Left hindlimb (tissue), 1 donor: Measurements from ENCODE around the gene SLC37A1.

Source experiments
- DNase-seq: peaks from one replicate; pipeline ENCODE4 v3.0.0-alpha.2; 2018

The SLC37A1 gene

GRCh38 chr21:42531771-42532170 is 18.1 kb downstream of the SLC37A1 start:
- DNase-seq = no peak

GRCh38 chr21:42532466-42533181 is 19.0 kb downstream of the SLC37A1 start:
- DNase-seq = no peak

GRCh38 chr21:42533306-42533962 is 19.8 kb downstream of the SLC37A1 start:
- DNase-seq = no peak

- no peak for DNase-seq
Measured at GRCh38 chr21:42533963-42534355, 20.3 kb downstream of the SLC37A1 start.

- peak; percentile 75 for DNase-seq
Measured at GRCh38 chr21:42534421-42535378, 21.0 kb downstream of the SLC37A1 start.

GRCh38 chr21:42535602-42536171 is 22.0 kb downstream of the SLC37A1 start:
- DNase-seq = no peak

- DNase-seq = no peak
Measured at GRCh38 chr21:42536601-42537000, 22.9 kb downstream of the SLC37A1 start.

- no peak for DNase-seq
Measured at GRCh38 chr21:42537106-42537742, 23.6 kb downstream of the SLC37A1 start.

GRCh38 chr21:42538479-42539275 is 25.0 kb downstream of the SLC37A1 start:
- no peak for DNase-seq

GRCh38 chr21:42539342-42539741 is 25.7 kb downstream of the SLC37A1 start:
- no peak for DNase-seq

GRCh38 chr21:42539931-42540343 is 26.3 kb downstream of the SLC37A1 start:
- DNase-seq = no peak

- DNase-seq = no peak
Measured at GRCh38 chr21:42540396-42540795, 26.7 kb downstream of the SLC37A1 start.

- no peak for DNase-seq
Measured at GRCh38 chr21:42541174-42541573, 27.5 kb downstream of the SLC37A1 start.

- no peak for DNase-seq
Measured at GRCh38 chr21:42541618-42542017, 28.0 kb downstream of the SLC37A1 start.

GRCh38 chr21:42542196-42542595 is 28.5 kb downstream of the SLC37A1 start:
- DNase-seq = peak; percentile 12

- peak; percentile 4 for DNase-seq
Measured at GRCh38 chr21:42542596-42542995, 28.9 kb downstream of the SLC37A1 start.

GRCh38 chr21:42543106-42543847 is 29.6 kb downstream of the SLC37A1 start:
- peak; percentile 19 for DNase-seq

GRCh38 chr21:42544544-42544943 is 30.9 kb downstream of the SLC37A1 start:
- DNase-seq = peak; percentile 11

- no peak for DNase-seq
Measured at GRCh38 chr21:42545317-42545716, 31.7 kb downstream of the SLC37A1 start.

GRCh38 chr21:42545745-42546144 is 32.1 kb downstream of the SLC37A1 start:
- DNase-seq = peak; percentile 9

- DNase-seq = peak; percentile 3
Measured at GRCh38 chr21:42546433-42546832, 32.8 kb downstream of the SLC37A1 start.
